Endometrial microvascular endothelial cells (primary cell): ENCODE data around the gene GPR17. TPM values are rescaled to one million over a fixed set of nuclear protein-coding genes. Genes with fewer than 3 reads are reported as not detected.

Source experiments
- in situ Hi-C: cut with HindIII; loops from 2 replicates; pipeline ENCODE4 v1.10.0; 2017; ENCODE audit warnings: low sequenced_read_pairs, low pct_unique_long_range_greater_than_20kb; ENCODE audit errors: inconsistent ontology term
- total RNA-seq: library from RNA; depleted of rRNA; stranded (reverse); fragments of >200 nt; gene quantifications from one replicate; pipeline ENCODE4 v1.2.3, GENCODE V29; 2015; ENCODE audit errors: inconsistent ontology term

Gene GPR17
- total RNA-seq, 1 donor from 2014 or later = not detected

- in situ Hi-C loops = no loop called here
Observed at GRCh38 chr2:127650041-127650784, 4.3 kb downstream of the GPR17 start.

GRCh38 chr2:127650785-127651380, 4.9 kb downstream of the GPR17 start:
- in situ Hi-C loops = no loop called here

GRCh38 chr2:127651381-127651809, 5.4 kb downstream of the GPR17 start:
- in situ Hi-C loops = no loop called here

GRCh38 chr2:127651971-127652550, 6.1 kb downstream of the GPR17 start:
- in situ Hi-C loops = no loop called here

GRCh38 chr2:127652786-127653357, 6.9 kb downstream of the GPR17 start:
- in situ Hi-C loops = no loop called here

DNA sequence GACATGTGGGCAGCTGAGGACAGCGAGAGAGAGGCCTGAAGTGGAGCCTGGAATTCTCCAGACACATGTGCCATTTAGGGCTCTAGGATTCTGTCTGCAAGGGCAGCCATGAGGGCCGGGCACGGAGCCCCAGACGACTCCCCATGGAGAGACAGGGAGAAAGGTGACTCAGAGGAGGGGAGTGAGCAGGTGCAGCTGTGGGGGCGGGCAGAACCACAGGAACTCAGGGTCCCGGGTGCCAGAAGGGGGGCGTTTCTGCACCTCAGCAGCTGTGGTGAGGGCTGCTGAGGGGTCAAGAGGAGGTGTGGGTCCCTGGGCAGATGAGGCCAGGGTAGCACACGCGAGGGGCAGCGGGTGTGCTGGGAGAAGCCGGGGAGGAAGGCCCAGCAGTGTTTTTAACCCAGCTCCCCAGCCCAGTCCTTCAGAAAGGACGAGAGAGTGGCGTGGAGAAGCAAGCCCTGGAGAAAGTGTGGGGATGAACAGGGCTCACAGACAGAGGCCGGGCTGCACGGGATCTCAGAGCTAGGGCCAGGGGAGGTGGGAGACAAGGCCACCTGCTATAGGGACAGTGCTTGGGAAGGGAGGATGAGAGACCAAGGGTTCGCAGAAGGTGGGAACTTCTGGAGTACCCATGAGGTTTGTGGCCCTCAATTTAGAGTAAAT, 7.6 kb downstream of the GPR17 start:
- in situ Hi-C loops = no loop called here

DNA sequence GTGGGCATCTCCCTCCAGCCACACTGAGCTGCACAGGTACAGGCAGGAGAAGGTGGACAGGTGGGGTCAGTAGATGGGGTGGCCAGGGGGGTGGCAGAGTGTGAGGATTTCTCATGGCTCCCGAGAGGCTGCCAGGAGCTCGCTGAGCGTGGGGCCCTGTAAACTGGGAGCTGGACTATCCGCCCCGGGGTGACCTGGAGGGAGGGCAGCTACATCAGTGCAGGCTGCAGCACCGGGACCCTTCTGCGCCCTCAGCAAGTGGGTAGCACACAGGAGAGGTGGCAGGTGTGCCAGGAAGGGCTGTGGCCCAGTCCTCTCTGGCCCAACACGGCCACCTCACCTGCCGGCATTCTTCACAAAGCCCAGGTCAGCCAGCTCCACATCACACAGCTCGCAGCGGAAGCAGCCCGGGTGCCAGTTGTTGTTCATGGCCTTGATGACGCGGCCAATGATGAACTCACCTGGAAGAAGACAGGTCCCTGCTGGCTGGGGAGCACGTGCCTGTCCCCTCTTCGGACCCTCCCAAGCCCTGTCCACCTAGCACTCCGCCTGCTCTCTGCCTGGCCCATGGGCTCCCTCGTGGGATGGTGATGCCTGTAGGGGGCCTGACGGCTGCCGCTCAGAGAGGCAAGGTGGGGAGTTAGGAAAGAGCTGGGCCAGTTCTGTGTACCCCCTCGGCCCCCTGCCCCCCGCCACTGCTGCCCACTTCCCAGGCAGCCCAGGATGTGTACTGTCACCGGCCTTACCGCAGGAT, 8.3 kb downstream of the GPR17 start:
- in situ Hi-C loops = no loop called here

DNA sequence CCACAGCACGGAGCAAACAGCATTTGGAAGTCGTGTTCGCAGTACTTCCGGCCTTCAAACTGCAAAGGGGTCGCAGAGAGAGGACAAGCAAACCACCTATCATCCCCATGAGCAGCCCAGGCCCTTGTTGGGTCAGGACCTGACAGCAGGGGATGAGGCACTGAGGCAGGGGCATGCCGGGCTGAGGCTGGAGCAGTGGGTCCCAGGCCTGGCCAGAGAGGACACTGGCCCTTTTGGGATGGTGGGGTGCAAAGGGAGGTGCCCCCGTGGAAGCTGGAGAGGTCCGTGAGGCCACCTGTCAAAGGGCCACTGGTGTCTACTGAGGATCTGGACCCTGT, 8.9 kb downstream of the GPR17 start:
- in situ Hi-C loops = no loop called here

DNA sequence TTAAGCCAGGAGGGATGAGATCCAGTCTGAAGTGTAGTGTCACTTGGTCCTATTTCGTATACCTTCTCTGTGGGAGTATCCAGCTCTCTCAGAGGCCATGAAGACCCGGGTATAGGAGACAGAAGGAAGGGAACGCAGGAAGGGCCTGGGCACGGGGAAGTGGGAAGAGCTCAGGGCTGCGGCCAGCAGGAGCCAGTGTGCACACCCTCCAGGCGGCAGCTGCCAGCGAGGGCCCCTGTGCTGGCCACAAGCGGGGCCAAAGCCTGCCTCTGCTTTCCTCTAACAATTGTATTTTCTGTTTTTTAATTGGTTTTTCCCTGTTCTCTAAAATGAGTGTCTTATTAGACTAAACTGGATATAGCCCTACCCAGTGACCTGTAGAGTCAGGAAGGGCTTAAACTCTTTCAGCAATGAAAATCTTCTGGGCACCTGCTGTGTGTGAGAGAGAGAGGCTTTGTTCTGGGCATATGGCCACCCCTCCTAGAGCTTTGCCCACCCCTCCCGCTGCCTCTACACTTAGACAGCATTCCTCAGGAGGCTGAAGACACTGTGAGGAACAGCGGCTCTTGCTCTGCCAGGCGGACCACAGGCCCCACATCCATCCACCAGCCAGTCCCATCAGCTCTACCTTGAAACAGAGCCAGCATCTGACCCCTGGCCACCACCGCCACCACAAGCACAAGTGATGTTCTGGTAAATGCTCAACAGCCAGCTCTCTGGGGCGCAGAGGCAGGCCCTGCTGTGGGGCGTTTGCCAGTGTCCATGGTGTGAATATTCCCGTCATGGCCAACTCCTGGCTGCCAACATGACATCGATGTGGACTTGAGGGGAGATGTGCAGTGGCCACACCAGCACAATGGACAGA, 9.5 kb downstream of the GPR17 start:
- in situ Hi-C loops = no loop called here

- in situ Hi-C loops = no loop called here
Observed at GRCh38 chr2:127656569-127657231, 10.7 kb downstream of the GPR17 start.

GRCh38 chr2:127657232-127657595, 11.3 kb downstream of the GPR17 start:
- in situ Hi-C loops = no loop called here

DNA sequence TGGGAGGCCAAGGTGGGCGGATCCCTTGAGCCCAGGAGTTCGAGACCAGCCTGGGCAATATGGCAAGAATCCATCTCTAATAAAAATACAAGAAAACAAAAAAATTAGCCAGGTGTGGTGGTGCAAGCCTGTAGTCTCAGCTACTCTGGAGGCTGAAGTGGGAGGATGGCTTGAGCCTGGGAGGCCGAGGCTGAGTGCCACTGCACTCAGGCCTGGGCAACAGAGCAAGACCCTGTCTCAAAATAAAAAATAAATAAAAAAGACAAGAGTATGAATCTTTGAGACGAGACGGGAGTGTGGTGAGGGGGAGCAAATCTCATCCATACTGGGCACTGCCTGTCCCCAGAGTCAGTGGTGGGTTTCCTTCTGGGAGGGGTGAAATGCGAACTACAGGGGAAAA, 12.2 kb downstream of the GPR17 start:
- in situ Hi-C loops = no loop called here

DNA sequence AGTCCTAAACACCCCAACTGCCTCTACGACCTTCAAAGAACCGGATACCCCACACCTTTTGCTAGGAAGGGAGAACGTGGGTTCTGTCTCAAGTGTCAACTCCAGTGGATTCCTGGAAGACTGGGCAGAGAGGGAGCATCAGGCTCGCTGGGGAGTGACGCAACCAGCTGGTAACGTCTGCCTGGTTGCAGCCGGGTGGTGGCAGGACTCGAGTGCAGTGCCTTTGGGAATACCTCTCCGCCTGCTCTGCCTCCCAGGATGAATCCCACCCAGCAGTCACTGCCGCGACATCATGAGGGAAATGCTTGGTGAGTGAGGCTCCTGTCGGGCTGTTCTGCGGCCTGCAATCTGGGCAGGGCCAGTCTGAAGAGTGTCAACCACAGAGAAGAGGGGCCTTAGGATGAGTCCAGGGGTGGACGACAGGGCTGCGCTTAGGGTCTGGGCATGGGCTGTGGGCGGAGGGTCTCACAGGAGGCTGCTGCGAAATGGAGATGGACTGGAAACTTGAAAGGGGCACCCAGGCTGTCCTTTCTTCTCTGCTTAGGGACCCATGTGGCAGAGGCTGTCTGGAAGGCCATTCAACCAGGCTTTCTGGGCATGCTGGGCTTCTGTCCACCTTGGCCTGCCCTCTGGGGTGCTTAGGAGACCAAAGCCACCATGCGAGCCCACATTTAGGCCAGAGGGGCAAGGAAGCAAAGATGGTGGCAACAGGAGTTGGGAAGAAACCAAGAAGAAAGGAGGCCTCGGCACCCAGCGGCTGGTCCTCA, 12.9 kb downstream of the GPR17 start:
- in situ Hi-C loops = no loop called here

DNA sequence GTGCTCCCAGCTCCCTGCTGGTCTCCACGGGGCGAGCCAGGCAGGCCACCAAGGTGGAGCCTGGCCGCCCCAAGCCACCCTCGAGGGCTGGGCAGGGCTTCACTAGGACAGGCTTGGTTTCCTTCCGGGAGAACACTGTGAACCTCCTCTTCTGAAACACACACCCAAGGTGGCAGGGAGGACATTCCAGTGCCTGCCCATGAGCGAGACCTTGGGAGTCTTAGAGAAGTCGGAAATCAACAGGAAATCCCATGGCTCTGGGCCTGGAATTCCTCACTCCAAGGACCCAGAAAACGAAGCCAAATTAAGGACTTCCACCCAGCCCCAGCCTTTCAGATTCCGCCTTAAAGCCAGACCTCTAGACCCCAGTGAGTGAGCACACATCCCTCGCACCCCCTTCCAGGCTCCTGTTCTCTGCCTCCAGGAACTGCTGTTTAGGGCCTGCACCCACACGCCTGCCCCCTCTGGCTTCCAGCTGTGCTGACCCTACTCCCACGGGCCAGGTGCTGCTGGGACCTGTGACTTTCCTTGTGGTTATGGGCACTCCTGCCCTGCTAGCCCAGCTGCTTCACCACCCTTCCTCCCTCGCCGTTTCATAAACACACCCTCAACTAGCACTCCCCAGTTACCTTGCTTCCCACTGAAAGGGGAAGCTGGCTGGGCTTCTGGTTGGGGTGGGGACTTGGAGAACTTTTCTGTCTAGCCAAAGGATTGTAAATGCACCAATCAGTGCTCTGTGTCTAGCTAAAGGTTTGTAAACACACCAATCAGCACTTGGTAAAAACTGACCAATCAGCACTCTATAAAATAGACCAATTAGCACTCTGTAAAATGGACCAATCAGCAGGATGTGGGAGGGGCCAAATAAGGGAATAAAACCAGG, 13.7 kb downstream of the GPR17 start:
- in situ Hi-C loops = no loop called here

DNA sequence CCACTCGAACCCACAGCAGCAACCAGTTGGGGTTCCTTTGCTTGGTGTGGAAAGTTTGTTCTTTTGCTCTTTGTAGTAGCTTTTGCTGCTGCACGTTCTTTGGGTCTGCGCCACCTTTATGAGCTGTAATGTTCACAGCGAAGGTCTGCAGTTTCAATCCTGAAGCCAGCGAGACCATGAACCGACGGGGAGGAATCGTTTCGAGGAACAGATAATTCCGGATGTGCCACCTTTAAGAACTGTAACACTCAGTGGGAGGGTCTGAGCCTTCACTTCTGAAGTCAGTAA, 14.3 kb downstream of the GPR17 start:
- in situ Hi-C loops = no loop called here

DNA sequence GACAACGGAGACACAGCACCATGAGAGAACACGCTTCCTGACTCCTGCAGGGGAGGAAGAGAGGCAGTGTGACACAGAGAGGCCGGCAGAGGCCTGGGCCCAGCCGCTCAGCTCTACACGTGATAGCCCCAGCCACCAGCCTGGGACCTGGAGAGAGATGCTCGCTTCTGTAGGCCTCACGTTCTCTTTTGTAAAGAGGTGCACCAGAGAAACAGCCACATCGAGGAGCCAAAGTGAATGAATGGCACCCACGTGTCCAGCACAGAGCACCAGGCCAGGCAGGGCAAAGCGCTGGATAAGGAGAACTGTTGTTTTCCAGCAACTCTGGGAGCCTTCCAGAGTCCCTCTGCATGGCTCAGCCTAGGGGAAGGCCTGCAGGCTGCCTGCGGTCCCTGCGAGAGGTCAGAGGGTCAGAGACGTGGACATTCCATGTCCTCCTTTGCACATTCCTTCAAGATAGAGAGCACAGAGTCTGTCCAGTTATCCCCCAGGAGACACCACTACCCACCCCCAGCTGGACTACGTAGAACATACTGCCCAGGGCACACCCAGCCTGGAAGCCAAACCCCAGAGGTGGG, 15.2 kb downstream of the GPR17 start:
- in situ Hi-C loops = no loop called here
